Right hindlimb (tissue), 1 donor: ENCODE results near the gene SRPK3.

ENCODE experiments used
- DNase-seq: peaks from one replicate; pipeline ENCODE4 v3.0.0-alpha.2; 2018

SRPK3 gene

GRCh38 chrX:153771415-153772315, 9.2 kb upstream of the SRPK3 start:
- DNase-seq, result no peak

DNA sequence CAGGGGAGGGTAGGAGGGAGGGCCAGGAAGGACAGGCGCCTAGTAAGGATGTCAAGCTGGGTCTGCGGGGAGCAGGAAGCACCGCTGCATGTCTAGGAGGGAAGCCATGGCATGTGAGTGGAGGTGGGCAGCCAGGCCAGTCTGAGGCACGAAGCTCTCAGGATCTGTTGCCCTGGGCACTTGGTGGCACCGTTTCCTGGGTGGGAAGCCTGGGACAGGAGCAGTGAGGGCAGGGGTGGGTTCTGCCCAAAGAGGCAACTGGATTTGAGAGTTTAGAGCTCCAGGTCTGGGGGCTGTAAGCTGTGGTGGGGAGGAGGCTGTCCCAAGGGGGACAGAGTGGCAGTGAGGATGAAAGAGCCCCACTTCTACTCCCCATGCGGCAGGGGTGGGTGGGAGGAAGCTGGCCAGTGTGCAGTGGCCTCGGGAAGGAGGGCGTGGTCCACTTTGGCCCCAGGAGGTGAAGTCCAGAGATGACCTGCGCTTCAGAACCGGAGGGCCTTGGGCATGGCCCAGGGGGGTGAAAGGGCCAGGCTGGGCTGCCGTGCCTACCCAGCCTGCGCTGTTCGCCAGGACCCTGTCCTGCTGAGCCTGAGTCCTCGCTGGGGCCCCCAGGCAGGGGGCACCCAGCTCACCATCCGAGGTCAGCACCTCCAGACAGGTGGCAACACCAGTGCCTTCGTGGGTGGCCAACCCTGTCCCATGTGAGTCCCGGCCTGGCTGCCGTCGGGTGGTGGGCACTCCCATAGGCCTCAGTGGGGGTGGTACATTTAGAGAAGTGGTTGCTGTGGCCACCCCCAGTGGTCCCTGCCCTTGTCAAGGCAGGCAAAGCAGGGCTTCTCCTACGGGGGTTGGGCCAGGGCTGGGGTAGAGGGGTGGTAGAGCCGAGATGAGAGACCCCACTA, 8.3 kb upstream of the SRPK3 start:
- no peak for DNase-seq

DNA sequence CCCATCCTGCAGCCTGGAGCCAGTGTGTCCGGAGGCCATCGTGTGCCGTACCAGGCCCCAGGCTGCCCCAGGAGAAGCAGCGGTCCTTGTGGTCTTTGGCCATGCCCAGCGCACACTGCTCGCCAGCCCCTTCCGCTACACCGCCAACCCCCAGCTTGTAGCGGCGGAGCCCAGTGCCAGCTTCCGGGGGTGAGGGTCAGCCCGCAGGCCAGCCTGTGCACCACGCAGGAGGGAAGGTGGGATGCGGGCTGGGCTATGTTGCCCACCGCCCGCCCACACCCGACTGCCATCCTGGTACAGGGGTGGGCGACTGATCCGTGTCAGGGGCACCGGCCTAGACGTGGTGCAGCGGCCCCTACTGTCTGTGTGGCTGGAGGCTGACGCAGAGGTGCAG, 7.6 kb upstream of the SRPK3 start:
- DNase-seq, result no peak

- DNase-seq, result no peak
These were observed 6.9 kb upstream of the SRPK3 start for GRCh38 chrX:153773741-153774575.

DNA sequence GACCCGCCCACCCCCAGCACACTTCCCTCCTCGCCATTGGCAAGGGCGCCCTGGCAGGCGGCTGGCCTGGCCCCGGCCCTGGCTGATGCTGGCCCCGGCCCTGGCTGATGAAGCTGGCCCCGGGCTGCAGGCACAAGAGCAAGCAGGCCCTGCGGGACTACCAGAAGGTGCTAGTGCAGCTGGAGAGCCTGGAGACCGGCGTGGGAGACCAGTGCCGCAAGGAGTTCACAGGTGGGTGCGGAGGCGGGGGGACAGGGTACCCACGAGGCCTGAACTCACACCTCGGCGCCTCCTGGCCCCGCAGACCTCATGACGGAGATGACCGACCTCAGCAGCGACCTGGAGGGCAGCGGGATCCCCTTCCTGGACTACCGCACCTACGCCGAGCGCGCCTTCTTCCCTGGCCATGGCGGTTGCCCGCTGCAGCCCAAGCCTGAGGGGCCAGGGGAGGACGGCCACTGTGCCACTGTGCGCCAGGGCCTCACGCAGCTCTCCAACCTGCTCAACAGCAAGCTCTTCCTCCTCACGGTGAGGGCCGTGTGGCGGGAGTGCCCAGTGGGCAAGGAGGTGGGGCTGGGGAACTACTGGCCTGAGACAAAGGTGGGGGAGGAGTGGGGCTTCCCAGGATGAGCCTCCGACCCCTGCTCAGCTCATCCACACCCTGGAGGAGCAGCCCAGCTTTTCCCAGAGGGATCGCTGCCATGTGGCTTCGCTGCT, 6.1 kb upstream of the SRPK3 start:
- peak; percentile 11 for DNase-seq

- DNase-seq, result peak; percentile 10
These were observed 5.3 kb upstream of the SRPK3 start for GRCh38 chrX:153775293-153776119.

GRCh38 chrX:153776120-153776599, 4.7 kb upstream of the SRPK3 start:
- peak; percentile 10 for DNase-seq

DNA sequence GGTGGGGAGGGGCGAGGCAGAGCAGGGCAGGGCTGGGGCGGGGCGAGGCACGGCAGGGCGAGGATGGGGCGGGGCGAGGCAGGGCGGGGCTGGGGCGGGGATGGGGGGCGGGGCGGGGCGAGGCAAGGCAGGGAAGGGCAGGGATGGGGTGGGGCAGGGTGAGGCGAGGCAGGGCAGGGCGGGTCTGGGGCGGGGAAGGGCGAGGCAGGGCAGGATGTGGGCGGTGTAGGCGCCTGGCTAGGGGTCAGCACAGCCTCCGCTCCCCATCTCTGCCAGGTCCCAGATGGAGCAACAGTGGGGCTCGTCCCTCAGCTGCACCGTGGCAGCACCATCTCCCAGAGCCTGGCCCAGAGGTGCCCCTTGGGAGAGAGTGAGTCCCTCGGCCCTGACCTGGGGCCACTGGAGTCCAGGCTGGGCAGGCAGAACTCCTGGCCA, 4.2 kb upstream of the SRPK3 start:
- no peak for DNase-seq

DNA sequence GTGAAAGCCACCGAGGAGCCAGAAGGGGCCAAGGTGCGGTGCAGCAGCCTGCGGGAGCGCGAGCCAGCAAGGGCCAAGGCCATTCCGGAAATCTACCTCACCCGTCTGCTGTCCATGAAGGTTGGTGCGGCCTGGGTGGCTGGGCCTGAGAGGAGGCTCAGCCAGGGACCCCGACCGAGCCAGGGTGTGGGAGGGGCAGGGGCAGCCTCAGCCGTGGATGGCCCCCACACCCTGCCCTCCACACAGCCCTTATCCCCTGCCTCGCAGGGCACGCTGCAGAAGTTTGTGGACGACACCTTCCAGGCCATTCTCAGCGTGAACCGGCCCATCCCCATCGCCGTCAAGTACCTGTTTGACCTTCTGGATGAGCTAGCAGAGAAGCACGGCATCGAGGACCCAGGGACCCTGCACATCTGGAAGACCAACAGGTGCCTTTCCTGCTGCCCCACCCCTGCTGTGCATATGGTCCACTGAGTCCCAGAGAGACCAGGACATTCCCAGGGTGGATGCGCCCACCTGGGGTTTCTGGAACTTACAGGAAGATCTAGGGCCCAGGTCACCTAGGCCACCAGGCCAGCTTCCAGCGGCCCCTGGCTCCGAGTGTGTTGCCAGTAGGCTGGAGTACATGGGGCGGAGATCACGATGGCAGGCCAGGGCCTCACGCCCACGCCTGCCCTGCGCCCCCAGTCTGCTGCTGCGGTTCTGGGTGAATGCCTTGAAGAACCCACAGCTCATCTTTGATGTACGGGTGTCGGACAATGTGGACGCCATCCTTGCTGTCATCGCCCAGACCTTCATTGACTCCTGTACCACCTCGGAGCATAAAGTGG, 3.4 kb upstream of the SRPK3 start:
- peak; percentile 20 for DNase-seq

- DNase-seq, result peak; percentile 17
These were observed 2.7 kb upstream of the SRPK3 start for GRCh38 chrX:153778181-153778580.

DNA sequence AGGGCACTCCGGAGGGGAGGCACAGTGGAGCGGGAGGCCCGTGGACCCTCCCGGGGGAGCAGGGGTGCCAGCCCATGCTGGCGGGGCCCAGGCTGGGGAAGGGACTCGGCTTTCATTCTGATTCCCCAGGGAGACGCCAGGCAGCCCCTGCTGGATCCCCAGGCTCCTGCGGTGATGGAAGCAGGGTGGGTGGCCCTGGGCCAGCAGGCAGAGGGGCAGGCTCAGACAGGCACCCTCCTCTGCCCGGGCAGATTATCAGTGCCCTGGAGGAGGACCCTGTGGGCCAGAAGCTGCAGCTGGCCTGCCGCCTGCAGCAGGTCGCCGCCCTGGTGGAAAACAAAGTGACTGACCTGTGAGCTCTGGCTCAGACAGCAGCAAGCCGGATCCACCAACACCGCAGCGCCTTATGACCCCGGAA, 2.1 kb upstream of the SRPK3 start:
- peak; percentile 16 for DNase-seq

DNA sequence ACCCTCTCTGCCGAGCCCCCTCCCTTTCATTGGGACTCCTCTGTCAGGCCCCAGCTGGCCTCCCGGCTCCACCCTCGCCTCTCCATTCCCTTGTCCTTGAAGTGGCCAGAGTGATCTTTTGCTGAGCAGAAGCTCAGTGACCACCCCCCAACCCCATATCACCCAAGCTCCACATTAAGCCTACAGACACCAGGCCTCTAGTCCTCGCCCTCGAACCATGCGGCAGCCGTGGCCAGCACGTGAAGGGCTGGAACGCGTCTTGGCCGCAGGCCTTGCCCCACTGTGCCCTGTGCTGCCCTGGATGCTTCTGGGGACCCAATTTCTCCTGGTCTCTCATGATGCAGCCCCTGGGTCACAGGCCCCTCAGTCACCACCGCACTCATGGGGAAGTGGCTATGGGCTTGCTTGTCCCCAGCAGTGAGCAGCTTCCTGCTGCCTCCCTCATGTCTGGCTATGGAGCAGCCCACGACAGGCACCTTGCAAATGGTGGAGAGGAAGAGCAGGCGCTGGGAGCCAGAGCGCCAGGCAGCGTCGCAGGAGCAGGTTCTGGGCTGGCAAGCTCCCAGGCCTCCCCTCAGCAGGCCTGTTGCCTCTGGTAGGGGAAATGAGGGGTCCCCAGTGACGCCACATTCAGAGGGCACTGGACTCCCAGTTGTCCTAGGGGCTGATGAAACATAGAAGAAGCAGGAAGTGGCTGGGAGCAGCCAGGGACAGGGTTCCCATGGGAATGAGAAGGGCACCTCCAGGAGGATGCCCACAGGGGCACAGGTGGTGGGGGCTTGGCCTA, 757 bp upstream of the SRPK3 start:
- peak; percentile 16 for DNase-seq

DNA sequence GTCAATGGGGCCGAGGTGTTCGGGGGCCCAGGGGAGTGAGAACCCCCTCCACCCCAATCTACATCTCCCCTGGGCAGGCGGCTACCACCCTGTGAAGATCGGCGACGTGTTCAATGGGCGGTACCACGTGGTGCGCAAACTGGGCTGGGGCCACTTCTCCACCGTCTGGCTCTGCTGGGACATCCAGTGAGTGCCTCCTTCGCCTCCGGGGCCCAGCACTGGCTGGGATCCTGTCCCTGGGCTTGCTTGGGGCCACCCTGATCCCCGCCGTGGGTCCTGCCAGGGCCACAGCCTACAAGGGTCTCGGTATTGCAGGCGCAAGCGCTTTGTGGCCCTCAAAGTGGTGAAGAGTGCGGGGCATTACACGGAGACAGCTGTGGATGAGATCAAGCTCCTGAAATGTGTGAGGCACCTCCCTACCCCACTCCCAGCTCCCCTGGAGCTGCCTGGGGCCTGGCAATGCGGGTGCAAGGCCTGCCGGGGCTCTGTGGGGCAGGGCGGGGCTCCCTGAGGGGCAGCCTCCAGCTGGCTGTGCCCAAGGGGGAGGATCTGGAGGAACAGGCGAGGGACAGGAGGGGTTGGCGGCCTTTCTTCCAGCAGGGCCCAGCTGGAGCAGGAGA, 697 bp downstream of the SRPK3 start:
- DNase-seq, result peak; percentile 52

GRCh38 chrX:153782313-153782712, 1.5 kb downstream of the SRPK3 start:
- no peak for DNase-seq

GRCh38 chrX:153782871-153783270, 2.0 kb downstream of the SRPK3 start:
- no peak for DNase-seq

DNA sequence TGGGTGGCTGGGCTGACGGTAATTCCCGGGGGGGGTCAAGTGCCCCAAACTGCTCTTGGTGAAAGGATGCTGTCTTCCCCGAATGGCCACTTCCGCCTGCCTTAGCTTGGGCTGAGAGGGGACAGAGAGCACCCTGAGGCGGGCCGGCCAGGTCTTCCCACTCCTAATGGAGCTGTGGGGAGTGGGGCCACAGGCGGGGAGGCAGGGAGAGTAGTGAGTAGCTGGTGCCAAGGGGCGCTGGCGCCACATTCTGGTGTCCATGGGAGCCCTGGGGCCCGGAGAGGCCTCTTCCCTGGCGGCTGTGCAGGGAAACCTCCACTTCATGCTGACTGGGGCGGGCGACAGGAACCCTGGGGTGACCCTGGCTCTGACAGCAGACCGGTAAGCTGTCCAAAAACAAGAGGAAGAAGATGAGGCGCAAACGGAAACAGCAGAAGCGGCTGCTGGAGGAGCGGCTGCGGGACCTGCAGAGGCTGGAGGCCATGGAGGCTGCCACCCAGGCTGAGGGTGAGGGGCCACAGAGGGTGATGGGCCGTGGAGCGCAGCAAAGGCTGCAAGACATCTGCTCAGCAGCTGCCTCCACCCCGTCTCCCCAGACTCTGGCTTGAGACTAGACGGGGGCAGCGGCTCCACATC, 2.7 kb downstream of the SRPK3 start:
- DNase-seq, result no peak

- no peak for DNase-seq
These were observed 3.6 kb downstream of the SRPK3 start for GRCh38 chrX:153784325-153784967.

DNA sequence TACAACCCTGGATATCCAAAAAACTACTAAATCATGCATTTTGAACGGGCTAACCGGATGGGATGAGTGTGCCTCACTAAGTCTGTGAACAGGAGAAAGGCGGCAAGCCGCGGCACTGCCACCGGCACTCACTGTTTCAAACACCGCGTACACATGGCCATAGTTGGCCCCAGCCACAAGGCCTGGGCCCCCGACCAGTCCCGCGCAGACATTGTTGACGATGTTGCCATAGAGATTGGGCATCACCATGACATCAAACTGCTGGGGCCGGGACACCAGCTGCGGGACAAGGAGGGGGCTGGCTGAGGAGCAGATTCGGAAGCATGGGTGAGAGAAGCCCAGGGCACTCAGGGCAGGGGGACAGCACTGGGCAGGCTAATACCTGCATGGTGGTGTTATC, 5.8 kb downstream of the SRPK3 start:
- DNase-seq, result no peak
